ENCODE measurements around the gene CCNI2. TPM values are rescaled to one million over a fixed set of nuclear protein-coding genes. Genes with fewer than 3 reads are reported as not detected.

Gene CCNI2
- total RNA-seq, 1 experiment from 2014 or later: 1.4 TPM

GRCh38 chr5:132749506-132749905, 2.3 kb downstream of the CCNI2 start:
- intact Hi-C loops (cut with micrococcal nuclease): no loop called here
- no peaks in the 10 kb centered on the region for H3K9me3 ChIP-seq (ENCODE audit: control insufficient read depth in 1 of 2, insufficient read depth in 1 of 2, low read depth in 1 of 2, low read length in 2 of 2)
- ATAC-seq (no peak), DNase-seq (ENCODE audit: low read depth, low spot score) (no peak)
- no peak overlapping the region for H3K4me3 ChIP-seq (replicated peaks in 1 of 2; ENCODE audit: low read depth in 1 of 2, low read length in 2 of 2)
- no TSS peak for BruUV-seq (replicated peaks)
- H3K27me3 ChIP-seq (ENCODE audit: insufficient read depth, low read length): no peaks in the 10 kb centered on the region
- no peak for TF ChIP-seq ZNF274 (IDR thresholded peaks at IDR 0.05; ENCODE audit: low read depth, low read length)
- TF ChIP-seq CTCF (IDR thresholded peaks at IDR 0.05 in 2 of 3, conservative IDR thresholded peaks at IDR 0.05 in 1 of 3; ENCODE audit: borderline replicate concordance in 1 of 3, insufficient read depth in 1 of 3, low read depth in 2 of 3, low read length in 2 of 3): no peak
- no peak for TF ChIP-seq EZH2 (IDR thresholded peaks at IDR 0.05)
- TF ChIP-seq ZFX (IDR thresholded peaks at IDR 0.05): no peak
- TF ChIP-seq ZBTB33 (IDR thresholded peaks at IDR 0.05; ENCODE audit: extremely low read depth, insufficient replicate concordance, low read length): no peak
- no peak for TF ChIP-seq POLR2A (IDR thresholded peaks at IDR 0.05; ENCODE audit: borderline replicate concordance, extremely low read depth, insufficient read depth, insufficient read length)
- no peak for TF ChIP-seq EZH2phosphoT487 (IDR thresholded peaks at IDR 0.05; ENCODE audit: borderline replicate concordance)
- no peak for TF ChIP-seq FOSL1 (IDR thresholded peaks at IDR 0.05; ENCODE audit: low read depth)
- no peak for TF ChIP-seq TCF7L2 (IDR thresholded peaks at IDR 0.05; ENCODE audit: borderline replicate concordance, extremely low read depth, insufficient read depth, insufficient read length)
- no peak for TF ChIP-seq ATF3 (IDR thresholded peaks at IDR 0.05)
- no peak for TF ChIP-seq YY1 (IDR thresholded peaks at IDR 0.05; ENCODE audit: extremely low read depth, insufficient replicate concordance, low read depth, low read length)
- H3K79me2 ChIP-seq (ENCODE audit: insufficient read depth, low read length): no peaks in the 10 kb centered on the region
- no peak overlapping the region for H2AFZ ChIP-seq (ENCODE audit: low read depth, low read length, poor library complexity, severe bottlenecking)
- H3K36me3 ChIP-seq (ENCODE audit: control insufficient read depth in 1 of 2, insufficient read depth in 2 of 2, low read length in 2 of 2): no peaks in the 10 kb centered on the region
- no peak overlapping the region for H3K27ac ChIP-seq (ENCODE audit: low read depth, low read length)
- ChIA-PET RAD21 (ENCODE audit: low non-redundant PET in 1 of 2, low total read pairs in 2 of 2, uncharacterized antibody in 2 of 2, unreplicated experiment in 2 of 2) (no interaction called here), CTCF (no interaction called here), POLR2A (no interaction called here)
- peaks cover 8 to 14% of the 10 kb centered on the region in 2 experiments; a peak in 3 of 4 replicates for H3K4me1 ChIP-seq (ENCODE audit: control insufficient read depth in 1 of 2, insufficient read depth in 2 of 2, low read length in 2 of 2)
- H4K20me1 ChIP-seq (ENCODE audit: insufficient read depth): no peaks in the 10 kb centered on the region
- no peak overlapping the region for H3K9ac ChIP-seq (ENCODE audit: low read length)
- no peaks in the 10 kb centered on the region for H3K9me2 ChIP-seq (ENCODE audit: insufficient read depth)
- no peak overlapping the region for H3K4me2 ChIP-seq (ENCODE audit: low read length)
